Measurements from ENCODE around the gene IKZF4. TPM values are rescaled to one million over a fixed set of nuclear protein-coding genes. Genes with fewer than 3 reads are reported as not detected.

The IKZF4 gene
- total and polyA plus RNA-seq, 2 donors (not counting 1 experiment from before 2014, with no cell fraction given), result 2.3 to 7.6 TPM

DNA sequence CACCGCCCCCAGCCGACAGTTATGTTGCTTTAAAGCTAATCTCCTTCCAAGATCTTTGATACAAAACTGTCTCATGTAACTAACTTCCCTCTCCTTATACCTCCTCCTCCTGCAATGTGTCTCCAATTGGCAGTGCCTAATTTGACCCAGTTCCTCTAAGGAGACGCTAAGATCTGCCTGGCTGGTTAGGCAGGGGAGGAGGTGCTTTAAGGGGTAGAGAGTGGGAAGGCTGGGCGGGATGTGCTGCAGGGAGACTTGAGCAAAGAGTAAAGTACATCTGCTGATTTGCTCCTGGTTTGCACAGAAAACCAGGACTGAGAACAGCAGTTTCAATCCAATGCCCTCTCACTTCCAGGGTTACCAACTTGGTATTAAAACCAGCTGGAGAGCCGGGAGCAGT is 7.4 kb upstream of the IKZF4 start:
- H3K4me2 ChIP-seq (replicated peaks; ENCODE audit: low read depth, low read length, poor library complexity, severe bottlenecking), result no peak overlapping the region
- no peak for ATAC-seq (ENCODE audit: low read depth)
- H3K27ac ChIP-seq (ENCODE audit: low read length in 2 of 2), result no peak overlapping the region
- no peak overlapping the region for H3K9ac ChIP-seq (ENCODE audit: low read length)
- no peaks in the 10 kb centered on the region for H3K36me3 ChIP-seq (replicated peaks in 1 of 2; ENCODE audit: control extremely low read depth in 1 of 2, control insufficient read depth in 1 of 2, extremely low read depth in 1 of 2, insufficient read depth in 2 of 2, low read length in 1 of 2)
- Mint-ChIP-seq H3K4me3 (no peak overlapping the region), H3K9me3 (ENCODE audit: insufficient read depth) (no peaks in the 10 kb centered on the region), H3K27me3 (no peaks in the 10 kb centered on the region), H3K4me1 (peaks cover 3% of the 10 kb centered on the region), H3K27ac (no peak overlapping the region)
- no peak overlapping the region for H2AFZ ChIP-seq (ENCODE audit: insufficient read depth, low read depth, low read length, poor library complexity, severe bottlenecking)
- POLR2A ChIA-PET, result no interaction called here
- H3K27me3 ChIP-seq (replicated peaks in 1 of 4; ENCODE audit: control extremely low read depth in 1 of 4, control insufficient read depth in 3 of 4, insufficient read depth in 4 of 4, low read length in 3 of 4), result no peaks in the 10 kb centered on the region
- no peak for DNase-seq
- intact Hi-C loops (cut with micrococcal nuclease), result no loop called here
- WGBS (ENCODE audit: insufficient coverage), result 97% methylated on average over 5 of the region's 5 CpGs
- CTCF ChIA-PET, result no interaction called here
- no peaks in the 10 kb centered on the region for H4K20me1 ChIP-seq (ENCODE audit: control insufficient read depth, insufficient read depth, low read length, poor library complexity, severe bottlenecking)
- TF ChIP-seq, protein P1, sequence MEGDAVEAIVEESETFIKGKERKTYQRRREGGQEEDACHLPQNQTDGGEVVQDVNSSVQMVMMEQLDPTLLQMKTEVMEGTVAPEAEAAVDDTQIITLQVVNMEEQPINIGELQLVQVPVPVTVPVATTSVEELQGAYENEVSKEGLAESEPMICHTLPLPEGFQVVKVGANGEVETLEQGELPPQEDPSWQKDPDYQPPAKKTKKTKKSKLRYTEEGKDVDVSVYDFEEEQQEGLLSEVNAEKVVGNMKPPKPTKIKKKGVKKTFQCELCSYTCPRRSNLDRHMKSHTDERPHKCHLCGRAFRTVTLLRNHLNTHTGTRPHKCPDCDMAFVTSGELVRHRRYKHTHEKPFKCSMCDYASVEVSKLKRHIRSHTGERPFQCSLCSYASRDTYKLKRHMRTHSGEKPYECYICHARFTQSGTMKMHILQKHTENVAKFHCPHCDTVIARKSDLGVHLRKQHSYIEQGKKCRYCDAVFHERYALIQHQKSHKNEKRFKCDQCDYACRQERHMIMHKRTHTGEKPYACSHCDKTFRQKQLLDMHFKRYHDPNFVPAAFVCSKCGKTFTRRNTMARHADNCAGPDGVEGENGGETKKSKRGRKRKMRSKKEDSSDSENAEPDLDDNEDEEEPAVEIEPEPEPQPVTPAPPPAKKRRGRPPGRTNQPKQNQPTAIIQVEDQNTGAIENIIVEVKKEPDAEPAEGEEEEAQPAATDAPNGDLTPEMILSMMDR (IDR thresholded peaks at IDR 0.05), result no peak
- no peak for TF ChIP-seq EZH2 (IDR thresholded peaks at IDR 0.05; ENCODE audit: borderline replicate concordance, insufficient read depth, low read depth, low read length, poor library complexity, severe bottlenecking)
- H3K9me3 ChIP-seq (ENCODE audit: control extremely low read depth in 1 of 3, control insufficient read depth in 2 of 3, insufficient read depth in 1 of 3, low read length in 2 of 3), result no peaks in the 10 kb centered on the region
- no peaks in the 10 kb centered on the region for H3K4me1 ChIP-seq (ENCODE audit: control insufficient read depth in 2 of 2, insufficient read depth in 2 of 2, low read length in 2 of 2)
- H3K4me3 ChIP-seq (ENCODE audit: control extremely low read depth in 1 of 5, extremely low read depth in 1 of 5, insufficient read depth in 1 of 5, low read depth in 2 of 5, low read length in 4 of 5), result no peak overlapping the region
- no peaks in the 10 kb centered on the region for H3K79me2 ChIP-seq (ENCODE audit: control insufficient read depth, insufficient read depth, low read length)

DNA sequence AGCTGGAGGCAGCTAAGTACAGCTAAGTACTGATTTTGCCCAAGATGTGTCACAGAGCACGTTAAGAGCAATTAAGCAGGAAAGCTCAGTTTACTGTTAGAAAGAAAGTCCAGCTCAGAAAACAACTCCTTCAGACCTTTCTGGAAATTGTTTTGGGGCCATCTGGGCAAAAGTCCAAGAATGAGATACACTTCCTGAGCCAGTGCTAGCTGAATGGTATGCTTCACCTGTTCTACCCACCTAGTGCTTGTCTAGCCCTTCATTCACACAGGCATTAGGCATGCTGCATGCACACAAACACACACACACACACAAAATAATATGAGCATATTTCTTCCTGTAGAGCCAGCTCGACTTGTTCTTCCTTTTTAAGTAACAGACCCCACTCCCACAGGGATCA is 6.6 kb upstream of the IKZF4 start:
- no peaks in the 10 kb centered on the region for H4K20me1 ChIP-seq (ENCODE audit: control insufficient read depth, insufficient read depth, low read length, poor library complexity, severe bottlenecking)
- no peaks in the 10 kb centered on the region for H3K27me3 Mint-ChIP-seq
- 100% methylated on average over 1 of the region's 2 CpGs for WGBS (ENCODE audit: insufficient coverage)
- no peaks in the 10 kb centered on the region for H3K4me1 ChIP-seq (ENCODE audit: control insufficient read depth in 2 of 2, insufficient read depth in 2 of 2, low read length in 2 of 2)
- H3K4me2 ChIP-seq (replicated peaks; ENCODE audit: low read depth, low read length, poor library complexity, severe bottlenecking), result no peak overlapping the region
- H3K4me3 Mint-ChIP-seq, result no peak overlapping the region
- no peaks in the 10 kb centered on the region for H3K79me2 ChIP-seq (ENCODE audit: control insufficient read depth, insufficient read depth, low read length)
- DNase-seq (no peak), ATAC-seq (ENCODE audit: low read depth) (no peak)
- no peaks in the 10 kb centered on the region for H3K36me3 ChIP-seq (replicated peaks in 1 of 2; ENCODE audit: control extremely low read depth in 1 of 2, control insufficient read depth in 1 of 2, extremely low read depth in 1 of 2, insufficient read depth in 2 of 2, low read length in 1 of 2)
- ChIA-PET POLR2A (interaction anchor here (0.6 kb wide), 1 partner anchor 185 kb away, joined by 6 read pairs; the partner anchor contains the start of gene DNAJC14), CTCF (no interaction called here)
- H3K4me3 ChIP-seq (ENCODE audit: control extremely low read depth in 1 of 5, extremely low read depth in 1 of 5, insufficient read depth in 1 of 5, low read depth in 2 of 5, low read length in 4 of 5), result no peak overlapping the region
- H3K27ac ChIP-seq (ENCODE audit: low read length in 2 of 2), result no peak overlapping the region
- intact Hi-C loops (cut with micrococcal nuclease), result no loop called here
- H3K9me3 ChIP-seq (ENCODE audit: control extremely low read depth in 1 of 3, control insufficient read depth in 2 of 3, insufficient read depth in 1 of 3, low read length in 2 of 3), result no peaks in the 10 kb centered on the region
- no peak overlapping the region for H3K9ac ChIP-seq (ENCODE audit: low read length)
- no peaks in the 10 kb centered on the region for H3K4me1 Mint-ChIP-seq
- H3K27me3 ChIP-seq (replicated peaks in 1 of 4; ENCODE audit: control extremely low read depth in 1 of 4, control insufficient read depth in 3 of 4, insufficient read depth in 4 of 4, low read length in 3 of 4), result no peaks in the 10 kb centered on the region
- H2AFZ ChIP-seq (ENCODE audit: insufficient read depth, low read depth, low read length, poor library complexity, severe bottlenecking), result no peak overlapping the region
- H3K9me3 Mint-ChIP-seq (ENCODE audit: insufficient read depth), result no peaks in the 10 kb centered on the region
- no peak for TF ChIP-seq EZH2 (IDR thresholded peaks at IDR 0.05; ENCODE audit: borderline replicate concordance, insufficient read depth, low read depth, low read length, poor library complexity, severe bottlenecking)
- H3K27ac Mint-ChIP-seq, result no peak overlapping the region
